ENCODE results near the gene SKIL.
A peak's percentile ranks its signal among the peaks of the same experiment; 100 is the strongest.

The SKIL gene

GRCh38 chr3:170350515-170351413 lies 6.8 kb upstream of the SKIL start:
- no peak for DNase-seq

- DNase-seq: no peak
Measured at GRCh38 chr3:170352936-170353335, 4.6 kb upstream of the SKIL start.

- DNase-seq: no peak
Measured at GRCh38 chr3:170353485-170353884, 4.0 kb upstream of the SKIL start.

- DNase-seq: no peak
Measured at GRCh38 chr3:170354760-170355159, 2.8 kb upstream of the SKIL start.

GRCh38 chr3:170355738-170356595 lies 1.5 kb upstream of the SKIL start:
- no peak for DNase-seq

GRCh38 chr3:170356596-170357175 lies 829 bp upstream of the SKIL start:
- peak; percentile 72 for DNase-seq

- DNase-seq: peak; percentile 77
Measured at GRCh38 chr3:170358042-170359010, 811 bp downstream of the SKIL start.

- no peak for DNase-seq
Measured at GRCh38 chr3:170359178-170359704, 1.7 kb downstream of the SKIL start.

- no peak for DNase-seq
Measured at GRCh38 chr3:170360466-170360865, 3.0 kb downstream of the SKIL start.

GRCh38 chr3:170360916-170361315 lies 3.4 kb downstream of the SKIL start:
- no peak for DNase-seq

GRCh38 chr3:170361711-170362110 lies 4.2 kb downstream of the SKIL start:
- no peak for DNase-seq

GRCh38 chr3:170363471-170363994 lies 6.0 kb downstream of the SKIL start:
- DNase-seq: no peak

GRCh38 chr3:170364965-170365364 lies 7.5 kb downstream of the SKIL start:
- DNase-seq: no peak

- no peak for DNase-seq
Measured at GRCh38 chr3:170367797-170368196, 10.3 kb downstream of the SKIL start.

GRCh38 chr3:170368921-170369320 lies 11.4 kb downstream of the SKIL start:
- DNase-seq: no peak

- DNase-seq: no peak
Measured at GRCh38 chr3:170372190-170372879, 14.8 kb downstream of the SKIL start.

GRCh38 chr3:170383567-170383966 lies 26.1 kb downstream of the SKIL start:
- DNase-seq: no peak

- DNase-seq: no peak
Measured at GRCh38 chr3:170386468-170386867, 29.0 kb downstream of the SKIL start.

- no peak for DNase-seq
Measured at GRCh38 chr3:170387950-170388349, 30.4 kb downstream of the SKIL start.

- no peak for DNase-seq
Measured at GRCh38 chr3:170391108-170391507, 33.6 kb downstream of the SKIL start.

GRCh38 chr3:170397685-170398084 lies 40.2 kb downstream of the SKIL start:
- DNase-seq: no peak
